Neural cell (in vitro differentiated cells): Measurements from ENCODE around the gene ZC3H7A. TPM values are rescaled to one million over a fixed set of nuclear protein-coding genes. Genes with fewer than 3 reads are reported as not detected.

Experiments
- H2AFZ ChIP-seq: fragments of 200-600, 300-800 bp; sonication (generic), shearing (Covaris generic); 2 replicates; pipeline ENCODE4 v1.6.0; 2014; ENCODE audit warnings: low read depth, mild to moderate bottlenecking, antibody characterized with exemption, low read length, moderate library complexity
- H3F3A ChIP-seq: fragments of 200-600 bp; shearing (Covaris generic); 2 replicates; pipeline ENCODE4 v1.6.1; 2016; ENCODE audit warnings: mild to moderate bottlenecking, moderate library complexity, mixed read lengths, antibody characterized with exemption, low read length; ENCODE audit not compliant: insufficient read depth, poor library complexity, severe bottlenecking
- H3K27ac ChIP-seq: fragments of 200-600, 300-800 bp; sonication (generic), shearing (Covaris generic); 2 replicates; pipeline ENCODE4 v1.5.1; 2014; ENCODE audit warnings: mild to moderate bottlenecking, low read length, moderate library complexity
- H3K27me3 ChIP-seq: fragments of 300-800, 200-600 bp; sonication (generic), shearing (Covaris generic); 2 replicates; pipeline ENCODE4 v1.6.0; 2014; ENCODE audit warnings: mild to moderate bottlenecking, low read depth, low read length, moderate library complexity; ENCODE audit not compliant: insufficient read depth
- H3K36me3 ChIP-seq: fragments of 300-800, 200-600 bp; sonication (generic), shearing (Covaris generic); 2 replicates; pipeline ENCODE4 v1.5.1; 2014; ENCODE audit warnings: mild to moderate bottlenecking, antibody characterized with exemption, low read length, moderate library complexity; ENCODE audit not compliant: insufficient read depth
- H3K4me2 ChIP-seq: fragments of 300-800, 200-600 bp; sonication (generic), shearing (Covaris generic); 2 replicates; pipeline ENCODE4 v1.6.0; 2014; ENCODE audit warnings: mild to moderate bottlenecking, low read length
- H3K4me3 ChIP-seq: fragments of 300-800, 200-600 bp; sonication (generic), shearing (Covaris generic); 2 replicates; pipeline ENCODE4 v1.5.1; 2014; ENCODE audit warnings: mild to moderate bottlenecking, low read length, moderate library complexity
- H3K79me2 ChIP-seq: fragments of 200-600 bp; shearing (Covaris generic); replicated peaks from 2 replicates; pipeline ENCODE4 v1.6.0; 2014; ENCODE audit warnings: mild to moderate bottlenecking, low read length, moderate library complexity; ENCODE audit not compliant: insufficient read depth
- H3K9ac ChIP-seq: fragments of 300-800, 200-600 bp; sonication (generic), shearing (Covaris generic); 2 replicates; pipeline ENCODE4 v1.6.1; 2016; ENCODE audit warnings: mild to moderate bottlenecking, low read length, mixed read lengths
- H3K9me2 ChIP-seq: fragments of 200-600 bp; shearing (Covaris generic); 2 replicates; pipeline ENCODE4 v1.6.1; 2016; ENCODE audit warnings: mild to moderate bottlenecking, low read length, mixed read lengths; ENCODE audit not compliant: insufficient read depth
- H3K9me3 ChIP-seq: fragments of 200-600, 300-800 bp; sonication (generic), shearing (Covaris generic); 2 replicates; pipeline ENCODE4 v1.6.1; 2016; ENCODE audit warnings: mild to moderate bottlenecking, mixed run types, low read length, moderate library complexity, mixed read lengths
- H4K20me1 ChIP-seq: fragments of 200-600 bp; shearing (Covaris generic); 2 replicates; pipeline ENCODE4 v1.6.1; 2016; ENCODE audit warnings: mild to moderate bottlenecking, mixed run types; ENCODE audit not compliant: insufficient read depth
- EP300 ChIP-seq: fragments of 450-650 bp; conservative IDR thresholded peaks from 2 replicates; pipeline ENCODE4 v1.6.1; 2014; ENCODE audit warnings: antibody characterized with exemption, mild to moderate bottlenecking, moderate library complexity; ENCODE audit not compliant: poor library complexity, severe bottlenecking
- EZH2 ChIP-seq: fragments of 200-600, 300-800 bp; shearing (Covaris generic), sonication (generic); IDR thresholded peaks from 2 replicates; pipeline ENCODE4 v1.6.1; 2014; ENCODE audit warnings: antibody characterized with exemption, low read length, borderline replicate concordance, mild to moderate bottlenecking; ENCODE audit not compliant: insufficient read depth, poor library complexity, severe bottlenecking
- MXI1 ChIP-seq: fragments of 450-650 bp; conservative IDR thresholded peaks from 2 replicates; pipeline ENCODE4 v1.6.1; 2014; ENCODE audit warnings: antibody characterized with exemption, mild to moderate bottlenecking; ENCODE audit not compliant: poor library complexity, severe bottlenecking
- POLR2AphosphoS5 ChIP-seq: IDR thresholded peaks from 2 replicates; pipeline ENCODE4 v1.6.1; 2012
- RAD21 ChIP-seq: fragments of 450-650 bp; conservative IDR thresholded peaks from 2 replicates; pipeline ENCODE4 v1.6.1; 2014; ENCODE audit warnings: antibody characterized with exemption, mild to moderate bottlenecking, moderate library complexity
- SMC3 ChIP-seq: fragments of 450-650 bp; conservative IDR thresholded peaks from 2 replicates; pipeline ENCODE4 v1.6.1; 2014; ENCODE audit warnings: antibody characterized with exemption, mild to moderate bottlenecking, moderate library complexity; ENCODE audit not compliant: poor library complexity
- TAF1 ChIP-seq: IDR thresholded peaks from 2 replicates; pipeline ENCODE4 v1.6.1; 2012; ENCODE audit warnings: low read depth
- polyA minus RNA-seq: library from RNA; depleted of rRNA, polyadenylated mRNA; stranded (reverse); fragments of >200 nt; gene quantifications from 2 replicates; pipeline ENCODE4 v1.2.3, GENCODE V29; 2014
- polyA plus RNA-seq: library from polyadenylated mRNA; depleted of rRNA; stranded (reverse); fragments of >200 nt; gene quantifications from 2 replicates; pipeline ENCODE4 v1.2.3, GENCODE V29; 2014
- TF ChIP-seq, protein P1 (sequence below): fragments of 450-650 bp; IDR thresholded peaks from 2 replicates; pipeline ENCODE4 v1.5.1; 2014; ENCODE audit warnings: antibody characterized with exemption, mild to moderate bottlenecking, moderate library complexity; ENCODE audit not compliant: poor library complexity, severe bottlenecking
- TF ChIP-seq, protein P2 (sequence below): IDR thresholded peaks from 2 replicates; pipeline ENCODE4 v1.6.1; 2012; ENCODE audit warnings: borderline replicate concordance

The ZC3H7A gene
- polyA plus RNA-seq = 53.7 and 67.7 TPM in 2 replicates
- polyA minus RNA-seq = 53.3 and 71.0 TPM in 2 replicates

DNA sequence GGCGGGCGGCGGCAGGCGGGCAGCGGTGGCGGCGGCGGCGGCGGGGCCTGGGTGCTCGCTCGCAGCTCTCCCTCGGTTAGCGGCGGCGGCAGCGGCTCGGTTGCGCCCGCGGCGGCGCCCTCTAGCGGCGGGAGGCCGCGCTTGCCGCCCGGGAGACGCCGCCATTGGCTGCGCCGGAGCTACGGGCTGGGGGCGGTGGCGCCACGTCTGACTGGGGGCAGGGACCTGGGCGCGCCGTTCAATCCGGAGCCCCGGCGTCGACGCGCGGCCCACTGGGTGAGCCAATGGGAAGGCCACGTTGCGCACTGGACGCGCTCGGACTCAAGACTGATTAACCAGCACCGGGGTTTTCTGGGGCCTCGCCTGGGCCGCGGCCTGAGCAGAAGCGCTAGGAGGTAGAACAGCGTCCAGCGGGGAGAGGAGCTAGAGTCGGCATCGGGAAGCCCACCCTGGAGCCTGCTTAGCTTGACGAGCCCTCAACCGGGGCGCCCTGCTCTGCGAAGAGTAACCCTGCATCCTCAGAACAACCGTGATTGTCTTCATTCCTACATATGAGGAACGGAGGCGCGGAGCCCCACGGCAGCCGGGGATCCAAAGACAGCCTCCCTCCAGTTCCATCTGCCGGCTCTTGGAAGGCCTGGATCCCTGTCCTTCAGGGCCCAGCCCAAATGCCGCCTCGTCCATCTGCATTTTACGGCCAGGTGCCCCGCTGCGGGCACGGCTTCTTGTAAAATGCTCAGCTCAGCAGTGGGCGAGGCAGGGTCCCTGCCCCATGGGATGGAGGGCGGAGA is at the start of gene ZC3H7A:
ZC3H7A (minus strand) TSS at position 93 of the 791 bp plus-strand sequence. CDS start 14,904 bp downstream, outside the sequence.
- TF ChIP-seq, protein P1, sequence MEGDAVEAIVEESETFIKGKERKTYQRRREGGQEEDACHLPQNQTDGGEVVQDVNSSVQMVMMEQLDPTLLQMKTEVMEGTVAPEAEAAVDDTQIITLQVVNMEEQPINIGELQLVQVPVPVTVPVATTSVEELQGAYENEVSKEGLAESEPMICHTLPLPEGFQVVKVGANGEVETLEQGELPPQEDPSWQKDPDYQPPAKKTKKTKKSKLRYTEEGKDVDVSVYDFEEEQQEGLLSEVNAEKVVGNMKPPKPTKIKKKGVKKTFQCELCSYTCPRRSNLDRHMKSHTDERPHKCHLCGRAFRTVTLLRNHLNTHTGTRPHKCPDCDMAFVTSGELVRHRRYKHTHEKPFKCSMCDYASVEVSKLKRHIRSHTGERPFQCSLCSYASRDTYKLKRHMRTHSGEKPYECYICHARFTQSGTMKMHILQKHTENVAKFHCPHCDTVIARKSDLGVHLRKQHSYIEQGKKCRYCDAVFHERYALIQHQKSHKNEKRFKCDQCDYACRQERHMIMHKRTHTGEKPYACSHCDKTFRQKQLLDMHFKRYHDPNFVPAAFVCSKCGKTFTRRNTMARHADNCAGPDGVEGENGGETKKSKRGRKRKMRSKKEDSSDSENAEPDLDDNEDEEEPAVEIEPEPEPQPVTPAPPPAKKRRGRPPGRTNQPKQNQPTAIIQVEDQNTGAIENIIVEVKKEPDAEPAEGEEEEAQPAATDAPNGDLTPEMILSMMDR = peak; percentile 99
- peak; percentile 59 for TF ChIP-seq EP300
- TF ChIP-seq POLR2AphosphoS5 = peak; percentile 87
- peak; percentile 66 for TF ChIP-seq MXI1
- no peak for TF ChIP-seq RAD21
- no peak for TF ChIP-seq EZH2
- TF ChIP-seq, protein P2, sequence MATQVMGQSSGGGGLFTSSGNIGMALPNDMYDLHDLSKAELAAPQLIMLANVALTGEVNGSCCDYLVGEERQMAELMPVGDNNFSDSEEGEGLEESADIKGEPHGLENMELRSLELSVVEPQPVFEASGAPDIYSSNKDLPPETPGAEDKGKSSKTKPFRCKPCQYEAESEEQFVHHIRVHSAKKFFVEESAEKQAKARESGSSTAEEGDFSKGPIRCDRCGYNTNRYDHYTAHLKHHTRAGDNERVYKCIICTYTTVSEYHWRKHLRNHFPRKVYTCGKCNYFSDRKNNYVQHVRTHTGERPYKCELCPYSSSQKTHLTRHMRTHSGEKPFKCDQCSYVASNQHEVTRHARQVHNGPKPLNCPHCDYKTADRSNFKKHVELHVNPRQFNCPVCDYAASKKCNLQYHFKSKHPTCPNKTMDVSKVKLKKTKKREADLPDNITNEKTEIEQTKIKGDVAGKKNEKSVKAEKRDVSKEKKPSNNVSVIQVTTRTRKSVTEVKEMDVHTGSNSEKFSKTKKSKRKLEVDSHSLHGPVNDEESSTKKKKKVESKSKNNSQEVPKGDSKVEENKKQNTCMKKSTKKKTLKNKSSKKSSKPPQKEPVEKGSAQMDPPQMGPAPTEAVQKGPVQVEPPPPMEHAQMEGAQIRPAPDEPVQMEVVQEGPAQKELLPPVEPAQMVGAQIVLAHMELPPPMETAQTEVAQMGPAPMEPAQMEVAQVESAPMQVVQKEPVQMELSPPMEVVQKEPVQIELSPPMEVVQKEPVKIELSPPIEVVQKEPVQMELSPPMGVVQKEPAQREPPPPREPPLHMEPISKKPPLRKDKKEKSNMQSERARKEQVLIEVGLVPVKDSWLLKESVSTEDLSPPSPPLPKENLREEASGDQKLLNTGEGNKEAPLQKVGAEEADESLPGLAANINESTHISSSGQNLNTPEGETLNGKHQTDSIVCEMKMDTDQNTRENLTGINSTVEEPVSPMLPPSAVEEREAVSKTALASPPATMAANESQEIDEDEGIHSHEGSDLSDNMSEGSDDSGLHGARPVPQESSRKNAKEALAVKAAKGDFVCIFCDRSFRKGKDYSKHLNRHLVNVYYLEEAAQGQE = peak; percentile 87
- TF ChIP-seq SMC3 = peak; percentile 26
- peak; percentile 97 for TF ChIP-seq TAF1
- H3F3A ChIP-seq = no peaks in the 10 kb centered on the region
- H3K9ac ChIP-seq = peak within 1 kb of the TSS; percentile 95
- peak within 1 kb of the TSS; percentile 86 for H3K4me3 ChIP-seq
- H4K20me1 ChIP-seq = no peaks in the 10 kb centered on the region
- peak within 1 kb of the TSS; percentile 94 for H3K4me2 ChIP-seq
- no peaks in the 10 kb centered on the region for H3K9me3 ChIP-seq
- peak within 1 kb of the TSS; percentile 89 for H2AFZ ChIP-seq
- no peaks in the 10 kb centered on the region for H3K36me3 ChIP-seq
- no peaks in the 10 kb centered on the region for H3K27me3 ChIP-seq
- H3K27ac ChIP-seq = peak within 1 kb of the TSS; percentile 98
- no peaks in the 10 kb centered on the region for H3K9me2 ChIP-seq
- H3K79me2 ChIP-seq = peaks cover 35% of the 10 kb centered on the region

GRCh38 chr16:11844499-11844898 is 47.4 kb upstream of the ZC3H7A start:
- Histone ChIP-seq H3K27me3 (no peaks in the 10 kb centered on the region), H3F3A (no peaks in the 10 kb centered on the region), H3K79me2 (peaks cover 7% of the 10 kb centered on the region), H3K4me3 (no peak overlapping the region), H3K9me3 (no peaks in the 10 kb centered on the region), H3K4me2 (no peak overlapping the region), H2AFZ (no peak overlapping the region), H4K20me1 (no peaks in the 10 kb centered on the region), H3K27ac (no peak overlapping the region), H3K9me2 (no peaks in the 10 kb centered on the region), H3K9ac (no peak overlapping the region), H3K36me3 (peaks cover 10% of the 10 kb centered on the region)
- TF ChIP-seq EP300 = no peak
- TF ChIP-seq SMC3 = no peak
- TF ChIP-seq, protein P1 = no peak
- no peak for TF ChIP-seq POLR2AphosphoS5
- TF ChIP-seq MXI1 = no peak
- no peak for TF ChIP-seq TAF1
- TF ChIP-seq EZH2 = no peak
- TF ChIP-seq, protein P2 = no peak
- no peak for TF ChIP-seq RAD21
